ENCODE measurements around the gene PRKD3. TPM values are rescaled to one million over a fixed set of nuclear protein-coding genes. Genes with fewer than 3 reads are reported as not detected.

Gene PRKD3
- total RNA-seq, 1 experiment from 2014 or later: 40.2 TPM

DNA sequence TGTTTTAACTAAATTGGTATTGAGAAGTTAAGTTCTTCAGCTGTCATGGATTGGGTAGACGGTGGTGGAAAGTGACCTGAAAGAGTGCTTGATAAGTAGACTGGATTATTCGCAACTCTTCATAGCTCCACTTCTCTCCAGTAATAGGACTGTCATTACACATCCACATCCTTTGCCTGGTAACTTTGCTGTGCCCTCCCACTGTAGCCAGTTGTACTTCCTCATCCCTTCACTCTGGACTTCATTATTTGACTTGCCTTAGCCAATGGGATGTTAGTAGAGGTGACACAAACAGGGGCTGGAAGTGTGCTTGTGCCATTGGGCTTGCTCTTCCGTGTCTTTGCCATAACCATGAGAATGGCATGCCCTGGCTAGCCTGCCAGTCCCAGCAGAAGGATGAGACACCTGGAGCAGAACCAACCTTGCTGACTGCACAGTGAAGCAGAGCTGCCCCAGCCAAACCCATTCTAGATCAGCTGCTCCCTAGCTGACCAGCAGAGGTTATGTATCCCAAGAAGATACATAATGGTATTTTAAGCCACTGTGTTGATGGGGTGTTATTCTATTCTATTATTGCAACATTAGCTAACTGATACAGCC lies 36.7 kb upstream of the PRKD3 start:
- Mint-ChIP-seq H3K27ac (ENCODE audit: unreplicated experiment) (no peak overlapping the region), H3K4me3 (ENCODE audit: unreplicated experiment) (no peak overlapping the region), H3K4me1 (ENCODE audit: low read depth, unreplicated experiment) (no peaks in the 10 kb centered on the region), H3K36me3 (ENCODE audit: insufficient read depth, unreplicated experiment) (no peaks in the 10 kb centered on the region), H3K9me3 (ENCODE audit: unreplicated experiment) (no peaks in the 10 kb centered on the region), H3K27me3 (ENCODE audit: insufficient read depth, unreplicated experiment) (no peaks in the 10 kb centered on the region)
- H3K36me3 ChIP-seq (ENCODE audit: control insufficient read depth, insufficient read depth, low read length): no peaks in the 10 kb centered on the region
- H3K9me3 ChIP-seq: no peaks in the 10 kb centered on the region
- ChIA-PET POLR2A (no interaction called here), CTCF (no interaction called here)
- BruUV-seq (replicated peaks): no TSS peak
- DNase-seq: no peak
- H3K4me3 ChIP-seq (ENCODE audit: low read depth, low read length): no peak overlapping the region
- H3K27me3 ChIP-seq (replicated peaks; ENCODE audit: control insufficient read depth, insufficient read depth, low read length): no peaks in the 10 kb centered on the region
- no peaks in the 10 kb centered on the region for H3K4me1 ChIP-seq
- intact Hi-C loops (cut with micrococcal nuclease; ENCODE audit: unreplicated experiment): no loop called here
- TF ChIP-seq, protein P1, sequence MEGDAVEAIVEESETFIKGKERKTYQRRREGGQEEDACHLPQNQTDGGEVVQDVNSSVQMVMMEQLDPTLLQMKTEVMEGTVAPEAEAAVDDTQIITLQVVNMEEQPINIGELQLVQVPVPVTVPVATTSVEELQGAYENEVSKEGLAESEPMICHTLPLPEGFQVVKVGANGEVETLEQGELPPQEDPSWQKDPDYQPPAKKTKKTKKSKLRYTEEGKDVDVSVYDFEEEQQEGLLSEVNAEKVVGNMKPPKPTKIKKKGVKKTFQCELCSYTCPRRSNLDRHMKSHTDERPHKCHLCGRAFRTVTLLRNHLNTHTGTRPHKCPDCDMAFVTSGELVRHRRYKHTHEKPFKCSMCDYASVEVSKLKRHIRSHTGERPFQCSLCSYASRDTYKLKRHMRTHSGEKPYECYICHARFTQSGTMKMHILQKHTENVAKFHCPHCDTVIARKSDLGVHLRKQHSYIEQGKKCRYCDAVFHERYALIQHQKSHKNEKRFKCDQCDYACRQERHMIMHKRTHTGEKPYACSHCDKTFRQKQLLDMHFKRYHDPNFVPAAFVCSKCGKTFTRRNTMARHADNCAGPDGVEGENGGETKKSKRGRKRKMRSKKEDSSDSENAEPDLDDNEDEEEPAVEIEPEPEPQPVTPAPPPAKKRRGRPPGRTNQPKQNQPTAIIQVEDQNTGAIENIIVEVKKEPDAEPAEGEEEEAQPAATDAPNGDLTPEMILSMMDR (IDR thresholded peaks at IDR 0.05; ENCODE audit: insufficient read depth in 1 of 2, low read depth in 1 of 2, low read length in 1 of 2, severe bottlenecking in 1 of 2, unreplicated experiment in 1 of 2): no peak

DNA sequence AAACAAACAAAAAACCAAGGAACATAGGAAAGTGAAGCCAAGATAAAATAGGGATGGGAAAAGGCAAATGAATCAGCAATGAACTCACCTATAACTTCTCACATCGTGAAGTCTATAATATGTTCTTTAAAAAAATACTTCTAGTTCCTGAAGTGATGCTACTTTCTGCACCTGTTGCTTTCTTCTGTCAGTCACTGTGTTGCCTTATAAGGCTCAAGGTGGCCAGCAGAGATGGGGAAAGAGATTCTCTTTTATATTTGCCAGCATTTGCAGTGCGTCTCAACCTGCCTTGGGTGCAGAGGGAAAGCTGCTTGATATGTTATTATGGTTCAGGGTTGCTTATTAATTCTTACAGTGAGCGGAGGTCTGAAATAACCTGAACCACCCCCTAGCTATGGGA lies 33.8 kb upstream of the PRKD3 start:
- H3K36me3 Mint-ChIP-seq (ENCODE audit: insufficient read depth, unreplicated experiment): no peaks in the 10 kb centered on the region
- no peak for DNase-seq
- H3K4me3 ChIP-seq (ENCODE audit: low read depth, low read length): no peak overlapping the region
- TF ChIP-seq, protein P1 (IDR thresholded peaks at IDR 0.05; ENCODE audit: insufficient read depth in 1 of 2, low read depth in 1 of 2, low read length in 1 of 2, severe bottlenecking in 1 of 2, unreplicated experiment in 1 of 2): no peak
- intact Hi-C loops (cut with micrococcal nuclease; ENCODE audit: unreplicated experiment): no loop called here
- no peaks in the 10 kb centered on the region for H3K9me3 ChIP-seq
- H3K4me1 Mint-ChIP-seq (ENCODE audit: low read depth, unreplicated experiment): no peaks in the 10 kb centered on the region
- ChIA-PET CTCF (no interaction called here), POLR2A (interaction anchor here (1.0 kb wide), 1 partner anchor 127 kb away, joined by 10 read pairs; the partner anchor contains the start of genes CEBPZ and NDUFAF7)
- no peaks in the 10 kb centered on the region for H3K27me3 Mint-ChIP-seq (ENCODE audit: insufficient read depth, unreplicated experiment)
- H3K4me1 ChIP-seq: no peaks in the 10 kb centered on the region
- no peak overlapping the region for H3K4me3 Mint-ChIP-seq (ENCODE audit: unreplicated experiment)
- no peaks in the 10 kb centered on the region for H3K36me3 ChIP-seq (ENCODE audit: control insufficient read depth, insufficient read depth, low read length)
- no peak overlapping the region for H3K27ac Mint-ChIP-seq (ENCODE audit: unreplicated experiment)
- H3K27me3 ChIP-seq (replicated peaks; ENCODE audit: control insufficient read depth, insufficient read depth, low read length): no peaks in the 10 kb centered on the region
- no TSS peak for BruUV-seq (replicated peaks)
- H3K9me3 Mint-ChIP-seq (ENCODE audit: unreplicated experiment): no peaks in the 10 kb centered on the region

DNA sequence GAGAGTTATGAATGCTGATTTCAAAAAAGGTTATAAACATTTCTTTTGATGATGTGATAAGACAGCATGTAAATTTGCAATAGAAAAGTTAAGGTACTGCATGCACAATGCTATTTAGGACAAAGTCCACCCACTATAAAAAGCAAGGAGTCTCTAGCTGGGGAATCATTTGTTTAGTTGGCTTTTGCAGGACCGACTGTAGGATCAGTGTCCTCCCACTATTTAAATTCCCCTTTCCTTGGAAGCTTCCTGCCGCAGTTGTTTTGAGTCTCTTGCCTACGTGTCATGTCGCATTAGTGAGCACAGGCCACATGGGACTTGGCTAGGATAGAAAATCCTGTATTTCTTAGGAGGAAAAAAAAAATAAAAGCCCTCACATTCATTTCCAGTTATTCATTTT lies 32.9 kb upstream of the PRKD3 start:
- intact Hi-C loops (cut with micrococcal nuclease; ENCODE audit: unreplicated experiment): no loop called here
- H3K4me3 Mint-ChIP-seq (ENCODE audit: unreplicated experiment): no peak overlapping the region
- Histone ChIP-seq H3K9me3 (no peaks in the 10 kb centered on the region), H3K27me3 (replicated peaks; ENCODE audit: control insufficient read depth, insufficient read depth, low read length) (no peaks in the 10 kb centered on the region), H3K4me3 (ENCODE audit: low read depth, low read length) (no peak overlapping the region), H3K4me1 (no peaks in the 10 kb centered on the region), H3K36me3 (ENCODE audit: control insufficient read depth, insufficient read depth, low read length) (no peaks in the 10 kb centered on the region)
- H3K9me3 Mint-ChIP-seq (ENCODE audit: unreplicated experiment): no peaks in the 10 kb centered on the region
- no TSS peak for BruUV-seq (replicated peaks)
- DNase-seq: no peak
- no peaks in the 10 kb centered on the region for H3K27me3 Mint-ChIP-seq (ENCODE audit: insufficient read depth, unreplicated experiment)
- H3K4me1 Mint-ChIP-seq (ENCODE audit: low read depth, unreplicated experiment): no peaks in the 10 kb centered on the region
- TF ChIP-seq, protein P1 (IDR thresholded peaks at IDR 0.05; ENCODE audit: insufficient read depth in 1 of 2, low read depth in 1 of 2, low read length in 1 of 2, severe bottlenecking in 1 of 2, unreplicated experiment in 1 of 2): no peak
- POLR2A ChIA-PET: interaction anchor here (0.6 to 1.0 kb wide), 2 partner anchors 126 to 441 kb away, joined by 7 to 10 read pairs; partner anchors contain the start of genes CEBPZ and NDUFAF7
- CTCF ChIA-PET: no interaction called here
- H3K36me3 Mint-ChIP-seq (ENCODE audit: insufficient read depth, unreplicated experiment): no peaks in the 10 kb centered on the region
- no peak overlapping the region for H3K27ac Mint-ChIP-seq (ENCODE audit: unreplicated experiment)

Data from Caco-2 (cell line).